ENCODE data around the gene PRKD1.

- TF ChIP-seq CTCF (IDR thresholded peaks at IDR 0.05; ENCODE audit: low read depth, low read length, poor library complexity, severe bottlenecking), result peak; percentile 18
- no peak for TF ChIP-seq EZH2phosphoT487 (IDR thresholded peaks at IDR 0.05; ENCODE audit: borderline replicate concordance, low read length)
Measured at GRCh38 chr14:29536886-29537511, 390.6 kb downstream of the PRKD1 start.
